ENCODE data around the gene PLA2G4E. TPM values are rescaled to one million over a fixed set of nuclear protein-coding genes. Genes with fewer than 3 reads are reported as not detected.

The PLA2G4E gene
- total RNA-seq, 1 experiment from 2014 or later: not detected

DNA sequence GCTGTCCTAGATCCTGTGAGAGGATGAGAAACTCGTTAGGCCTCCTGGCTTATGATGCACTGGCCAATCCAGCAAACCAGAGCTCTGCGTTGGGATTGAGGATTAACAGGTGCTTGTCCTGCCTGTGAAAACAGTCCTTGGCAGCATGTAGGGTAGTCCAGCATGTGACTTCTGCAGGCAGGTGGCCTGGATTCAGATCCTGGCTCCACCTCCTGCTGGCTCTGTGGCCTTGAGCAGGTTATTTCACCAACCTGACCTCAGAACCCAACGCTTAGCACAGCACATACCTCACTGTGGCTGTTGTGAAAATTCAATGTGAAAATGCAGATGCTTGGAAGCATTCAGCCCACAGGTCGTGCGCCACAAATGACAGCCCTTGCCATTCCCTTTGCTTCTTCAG is 40.0 kb upstream of the PLA2G4E start:
- ChIA-PET POLR2A (ENCODE audit: low non-redundant PET) (no interaction called here), CTCF (interaction anchor here (1.2 kb wide), 1 partner anchor 10 kb away, joined by 4 read pairs; no protein-coding TSS in a partner anchor)
- TF ChIP-seq EZH2 (IDR thresholded peaks at IDR 0.05; ENCODE audit: borderline replicate concordance, low read depth, low read length, poor library complexity, severe bottlenecking): no peak
- TF ChIP-seq, protein P1, sequence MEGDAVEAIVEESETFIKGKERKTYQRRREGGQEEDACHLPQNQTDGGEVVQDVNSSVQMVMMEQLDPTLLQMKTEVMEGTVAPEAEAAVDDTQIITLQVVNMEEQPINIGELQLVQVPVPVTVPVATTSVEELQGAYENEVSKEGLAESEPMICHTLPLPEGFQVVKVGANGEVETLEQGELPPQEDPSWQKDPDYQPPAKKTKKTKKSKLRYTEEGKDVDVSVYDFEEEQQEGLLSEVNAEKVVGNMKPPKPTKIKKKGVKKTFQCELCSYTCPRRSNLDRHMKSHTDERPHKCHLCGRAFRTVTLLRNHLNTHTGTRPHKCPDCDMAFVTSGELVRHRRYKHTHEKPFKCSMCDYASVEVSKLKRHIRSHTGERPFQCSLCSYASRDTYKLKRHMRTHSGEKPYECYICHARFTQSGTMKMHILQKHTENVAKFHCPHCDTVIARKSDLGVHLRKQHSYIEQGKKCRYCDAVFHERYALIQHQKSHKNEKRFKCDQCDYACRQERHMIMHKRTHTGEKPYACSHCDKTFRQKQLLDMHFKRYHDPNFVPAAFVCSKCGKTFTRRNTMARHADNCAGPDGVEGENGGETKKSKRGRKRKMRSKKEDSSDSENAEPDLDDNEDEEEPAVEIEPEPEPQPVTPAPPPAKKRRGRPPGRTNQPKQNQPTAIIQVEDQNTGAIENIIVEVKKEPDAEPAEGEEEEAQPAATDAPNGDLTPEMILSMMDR (conservative IDR thresholded peaks at IDR 0.05; ENCODE audit: low read depth, low read length): no peak
- Histone ChIP-seq H3K36me3 (ENCODE audit: insufficient read depth, low read length, poor library complexity, severe bottlenecking) (no peaks in the 10 kb centered on the region), H3K9me3 (ENCODE audit: low read depth, low read length, poor library complexity, severe bottlenecking) (no peaks in the 10 kb centered on the region), H3K27ac (ENCODE audit: low read depth, low read length, poor library complexity, severe bottlenecking) (no peak overlapping the region), H3K4me1 (ENCODE audit: insufficient read depth, low read length, poor library complexity, severe bottlenecking) (no peaks in the 10 kb centered on the region), H3K27me3 (replicated peaks; ENCODE audit: insufficient read depth, low read depth, low read length, poor library complexity) (no peaks in the 10 kb centered on the region), H3K4me3 (ENCODE audit: low read depth, low read length, poor library complexity, severe bottlenecking) (no peak overlapping the region)
- no peak for DNase-seq (ENCODE audit: low spot score)
- intact Hi-C loops (cut with micrococcal nuclease; ENCODE audit: unreplicated experiment): loop anchor here (10.0 kb wide), 1 partner anchor 594 kb away; no protein-coding TSS in a partner anchor
- no TSS peak for BruUV-seq (replicated peaks)

- no peak for DNase-seq (ENCODE audit: low spot score)
- H3K27ac ChIP-seq (ENCODE audit: low read depth, low read length, poor library complexity, severe bottlenecking): no peak overlapping the region
- H3K27me3 ChIP-seq (replicated peaks; ENCODE audit: insufficient read depth, low read depth, low read length, poor library complexity): no peaks in the 10 kb centered on the region
- intact Hi-C loops (cut with micrococcal nuclease; ENCODE audit: unreplicated experiment): loop anchor here (10.0 kb wide), 1 partner anchor 594 kb away; no protein-coding TSS in a partner anchor
- POLR2A ChIA-PET (ENCODE audit: low non-redundant PET): no interaction called here
- H3K4me3 ChIP-seq (ENCODE audit: low read depth, low read length, poor library complexity, severe bottlenecking): no peak overlapping the region
- H3K4me1 ChIP-seq (ENCODE audit: insufficient read depth, low read length, poor library complexity, severe bottlenecking): no peaks in the 10 kb centered on the region
- H3K36me3 ChIP-seq (ENCODE audit: insufficient read depth, low read length, poor library complexity, severe bottlenecking): no peaks in the 10 kb centered on the region
- H3K9me3 ChIP-seq (ENCODE audit: low read depth, low read length, poor library complexity, severe bottlenecking): no peaks in the 10 kb centered on the region
- CTCF ChIA-PET: interaction anchor here (1.2 kb wide), 1 partner anchor 10 kb away, joined by 4 read pairs; no protein-coding TSS in a partner anchor
- no TSS peak for BruUV-seq (replicated peaks)
- TF ChIP-seq EZH2 (IDR thresholded peaks at IDR 0.05; ENCODE audit: borderline replicate concordance, low read depth, low read length, poor library complexity, severe bottlenecking): no peak
- TF ChIP-seq, protein P1 (conservative IDR thresholded peaks at IDR 0.05; ENCODE audit: low read depth, low read length): no peak
Observed at GRCh38 chr15:42060477-42060763, 39.6 kb upstream of the PLA2G4E start.

GRCh38 chr15:42059661-42060476 is 39.0 kb upstream of the PLA2G4E start:
- TF ChIP-seq EZH2 (IDR thresholded peaks at IDR 0.05; ENCODE audit: borderline replicate concordance, low read depth, low read length, poor library complexity, severe bottlenecking): no peak
- TF ChIP-seq, protein P1 (conservative IDR thresholded peaks at IDR 0.05; ENCODE audit: low read depth, low read length): peak; percentile 97
- Histone ChIP-seq H3K4me3 (ENCODE audit: low read depth, low read length, poor library complexity, severe bottlenecking) (no peak overlapping the region), H3K36me3 (ENCODE audit: insufficient read depth, low read length, poor library complexity, severe bottlenecking) (no peaks in the 10 kb centered on the region), H3K27ac (ENCODE audit: low read depth, low read length, poor library complexity, severe bottlenecking) (no peak overlapping the region), H3K27me3 (replicated peaks; ENCODE audit: insufficient read depth, low read depth, low read length, poor library complexity) (no peaks in the 10 kb centered on the region), H3K9me3 (ENCODE audit: low read depth, low read length, poor library complexity, severe bottlenecking) (no peaks in the 10 kb centered on the region), H3K4me1 (ENCODE audit: insufficient read depth, low read length, poor library complexity, severe bottlenecking) (no peaks in the 10 kb centered on the region)
- intact Hi-C loops (cut with micrococcal nuclease; ENCODE audit: unreplicated experiment): loop anchor here (10.0 kb wide), 1 partner anchor 595 kb away; no protein-coding TSS in a partner anchor
- no TSS peak for BruUV-seq (replicated peaks)
- peak; percentile 72 for DNase-seq (ENCODE audit: low spot score)
- ChIA-PET CTCF (interaction anchor here (1.2 kb wide), 1 partner anchor 70 kb away, joined by 3 read pairs; no protein-coding TSS in a partner anchor), POLR2A (ENCODE audit: low non-redundant PET) (no interaction called here)
